ENCODE measurements around the gene SCYL2. TPM values are rescaled to one million over a fixed set of nuclear protein-coding genes. Genes with fewer than 3 reads are reported as not detected.
"Not testable (repeated sequence)": the region's sequence is repeated elsewhere in the genome, so short reads cannot be mapped to it uniquely, and the experiment has no call there.

Gene SCYL2
- total RNA-seq, 1 donor from 2014 or later: 38.7 TPM

DNA sequence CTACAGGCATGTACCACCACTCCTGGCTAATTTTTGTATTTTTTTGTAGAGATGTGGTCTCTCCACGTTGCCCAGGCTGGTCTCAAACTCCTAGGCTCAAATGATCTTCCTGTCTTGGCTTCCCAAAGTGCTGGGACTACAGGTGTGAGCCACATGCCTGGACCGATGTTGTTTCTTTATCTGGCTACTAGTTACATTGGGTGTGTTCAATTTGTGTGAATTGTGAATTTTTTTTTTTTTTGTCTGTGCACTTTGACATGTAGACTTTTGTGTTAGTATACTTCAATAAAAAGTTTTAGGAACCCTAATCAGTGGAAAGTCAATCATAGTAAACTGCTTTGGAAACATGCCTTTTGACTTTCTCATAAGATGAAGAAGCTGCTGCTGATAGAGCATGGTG, 65.9 kb downstream of the SCYL2 start:
- POLR2A ChIA-PET: no interaction called here
- H3K36me3 Mint-ChIP-seq (ENCODE audit: low read depth): peaks cover 92% of the 10 kb centered on the region
- intact Hi-C loops (cut with micrococcal nuclease): no loop called here

DNA sequence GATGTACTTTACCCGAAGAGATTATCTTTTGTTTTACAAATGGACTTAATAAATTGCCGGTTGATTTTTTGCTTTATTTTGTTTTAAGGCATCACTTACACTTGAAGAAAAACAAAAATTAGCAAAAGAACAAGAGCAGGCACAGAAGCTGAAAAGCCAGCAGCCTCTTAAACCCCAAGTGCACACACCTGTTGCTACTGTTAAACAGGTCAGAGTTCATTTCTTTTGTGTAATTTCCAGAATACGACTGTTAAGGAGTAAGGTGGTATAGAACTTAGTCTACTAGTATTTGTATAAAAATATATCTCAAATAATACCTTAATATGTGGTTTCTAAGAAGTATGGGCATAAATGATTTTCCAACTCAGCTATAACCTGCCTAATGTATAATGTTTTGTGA, 70.3 kb downstream of the SCYL2 start:
- H3K4me3 Mint-ChIP-seq: no peak overlapping the region
- H3K36me3 Mint-ChIP-seq (ENCODE audit: low read depth): peaks cover 67% of the 10 kb centered on the region
- no peaks in the 10 kb centered on the region for H3K4me1 Mint-ChIP-seq
- no peaks in the 10 kb centered on the region for H3K9me3 Mint-ChIP-seq
- no peaks in the 10 kb centered on the region for H3K27me3 Mint-ChIP-seq
- TF ChIP-seq, protein P1, sequence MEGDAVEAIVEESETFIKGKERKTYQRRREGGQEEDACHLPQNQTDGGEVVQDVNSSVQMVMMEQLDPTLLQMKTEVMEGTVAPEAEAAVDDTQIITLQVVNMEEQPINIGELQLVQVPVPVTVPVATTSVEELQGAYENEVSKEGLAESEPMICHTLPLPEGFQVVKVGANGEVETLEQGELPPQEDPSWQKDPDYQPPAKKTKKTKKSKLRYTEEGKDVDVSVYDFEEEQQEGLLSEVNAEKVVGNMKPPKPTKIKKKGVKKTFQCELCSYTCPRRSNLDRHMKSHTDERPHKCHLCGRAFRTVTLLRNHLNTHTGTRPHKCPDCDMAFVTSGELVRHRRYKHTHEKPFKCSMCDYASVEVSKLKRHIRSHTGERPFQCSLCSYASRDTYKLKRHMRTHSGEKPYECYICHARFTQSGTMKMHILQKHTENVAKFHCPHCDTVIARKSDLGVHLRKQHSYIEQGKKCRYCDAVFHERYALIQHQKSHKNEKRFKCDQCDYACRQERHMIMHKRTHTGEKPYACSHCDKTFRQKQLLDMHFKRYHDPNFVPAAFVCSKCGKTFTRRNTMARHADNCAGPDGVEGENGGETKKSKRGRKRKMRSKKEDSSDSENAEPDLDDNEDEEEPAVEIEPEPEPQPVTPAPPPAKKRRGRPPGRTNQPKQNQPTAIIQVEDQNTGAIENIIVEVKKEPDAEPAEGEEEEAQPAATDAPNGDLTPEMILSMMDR (IDR thresholded peaks at IDR 0.05): no peak
- no peak for DNase-seq
- CTCF ChIA-PET: no interaction called here
- intact Hi-C loops (cut with micrococcal nuclease): no loop called here
- no peak for ATAC-seq (ENCODE audit: low read depth)
- POLR2A ChIA-PET: no interaction called here
- no peak overlapping the region for H3K27ac Mint-ChIP-seq

More for the DNA sequence above, 65.9 kb downstream of the SCYL2 start:
- H3K9me3 Mint-ChIP-seq: no peaks in the 10 kb centered on the region
- TF ChIP-seq, protein P1 (IDR thresholded peaks at IDR 0.05): no peak
- no peak overlapping the region for H3K27ac Mint-ChIP-seq
- peaks cover 10% of the 10 kb centered on the region for H3K4me1 Mint-ChIP-seq
- CTCF ChIA-PET: no interaction called here
- ATAC-seq (ENCODE audit: low read depth) (no peak), DNase-seq (no peak)
- H3K27me3 Mint-ChIP-seq: no peaks in the 10 kb centered on the region
- no peak overlapping the region for H3K4me3 Mint-ChIP-seq

DNA sequence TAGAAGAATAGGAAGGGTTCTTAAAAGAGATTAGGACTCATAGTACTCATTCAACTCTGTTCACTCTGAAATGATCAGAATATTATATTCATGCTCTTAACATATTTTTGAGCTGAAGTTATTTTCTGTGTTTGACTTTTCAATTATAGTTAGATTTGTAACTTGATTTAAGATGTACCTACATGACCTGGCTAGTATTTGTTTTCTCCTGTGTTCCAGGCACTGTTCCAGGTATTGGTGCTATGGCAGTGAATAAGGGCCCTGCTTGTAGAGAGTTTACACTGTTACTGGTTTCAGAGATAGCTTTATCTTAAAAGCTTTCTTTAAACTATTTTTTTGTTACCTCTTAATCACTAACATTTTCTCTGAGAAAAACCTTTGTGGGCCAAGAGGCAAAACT, 70.8 kb downstream of the SCYL2 start:
- ChIA-PET POLR2A (no interaction called here), CTCF (no interaction called here)
- H3K4me1 Mint-ChIP-seq: no peaks in the 10 kb centered on the region
- intact Hi-C loops (cut with micrococcal nuclease): no loop called here
- no peak overlapping the region for H3K27ac Mint-ChIP-seq
- peaks cover 3% of the 10 kb centered on the region for H3K9me3 Mint-ChIP-seq
- no peaks in the 10 kb centered on the region for H3K27me3 Mint-ChIP-seq
- DNase-seq (no peak), ATAC-seq (ENCODE audit: low read depth) (no peak)
- TF ChIP-seq, protein P1 (IDR thresholded peaks at IDR 0.05): no peak
- H3K36me3 Mint-ChIP-seq (ENCODE audit: low read depth): peaks cover 68% of the 10 kb centered on the region
- H3K4me3 Mint-ChIP-seq: no peak overlapping the region

DNA sequence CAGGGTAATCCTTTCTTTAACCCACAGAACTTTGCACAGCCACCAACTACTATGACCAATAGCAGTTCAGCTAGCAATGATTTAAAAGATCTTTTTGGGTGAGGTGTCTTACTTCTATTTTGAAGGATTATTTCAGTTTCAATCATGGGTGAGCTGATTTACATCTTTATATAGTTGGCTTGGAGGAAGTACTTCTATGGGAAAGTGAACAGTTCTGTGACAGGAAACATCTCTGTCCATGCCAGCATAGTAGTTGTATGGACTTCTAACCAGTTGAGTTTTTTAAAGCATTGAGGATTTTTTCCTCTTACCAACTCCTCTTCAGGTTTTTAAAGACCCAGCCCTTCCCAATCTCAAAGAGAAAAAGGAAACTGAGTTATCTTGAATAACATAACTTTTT, 72.1 kb downstream of the SCYL2 start:
- Mint-ChIP-seq H3K27me3 (no peaks in the 10 kb centered on the region), H3K27ac (no peak overlapping the region), H3K4me1 (no peaks in the 10 kb centered on the region), H3K36me3 (ENCODE audit: low read depth) (peaks cover 55% of the 10 kb centered on the region), H3K4me3 (no peak overlapping the region), H3K9me3 (peaks cover 3% of the 10 kb centered on the region)
- DNase-seq (no peak), ATAC-seq (ENCODE audit: low read depth) (no peak)
- TF ChIP-seq, protein P1 (IDR thresholded peaks at IDR 0.05): no peak
- POLR2A ChIA-PET: no interaction called here
- intact Hi-C loops (cut with micrococcal nuclease): no loop called here
- CTCF ChIA-PET: no interaction called here

DNA sequence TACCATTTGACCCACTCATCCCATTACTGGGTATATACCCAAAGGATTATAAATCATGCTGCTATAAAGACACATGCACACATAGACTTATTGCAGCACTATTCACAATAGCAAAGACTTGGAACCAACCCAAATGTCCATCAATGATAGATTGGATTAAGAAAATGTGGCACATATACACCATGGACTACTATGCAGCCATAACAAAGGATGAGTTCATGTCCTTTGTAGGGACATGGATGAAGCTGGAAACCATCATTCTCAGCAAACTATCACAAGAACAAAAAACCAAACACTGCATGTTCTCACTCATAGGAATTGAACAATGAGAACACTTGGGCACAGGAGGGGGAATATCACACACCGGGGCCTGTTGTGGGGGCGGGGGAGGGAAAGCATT, 75.9 kb downstream of the SCYL2 start:
- CTCF ChIA-PET; intact Hi-C loops (cut with micrococcal nuclease); H3K27ac Mint-ChIP-seq; H3K9me3 Mint-ChIP-seq; ATAC-seq (ENCODE audit: low read depth); POLR2A ChIA-PET; H3K4me1 Mint-ChIP-seq; H3K4me3 Mint-ChIP-seq; DNase-seq; H3K27me3 Mint-ChIP-seq: not testable (repeated sequence)
- H3K36me3 Mint-ChIP-seq (ENCODE audit: low read depth): peaks cover 20% of the 10 kb centered on the region

DNA sequence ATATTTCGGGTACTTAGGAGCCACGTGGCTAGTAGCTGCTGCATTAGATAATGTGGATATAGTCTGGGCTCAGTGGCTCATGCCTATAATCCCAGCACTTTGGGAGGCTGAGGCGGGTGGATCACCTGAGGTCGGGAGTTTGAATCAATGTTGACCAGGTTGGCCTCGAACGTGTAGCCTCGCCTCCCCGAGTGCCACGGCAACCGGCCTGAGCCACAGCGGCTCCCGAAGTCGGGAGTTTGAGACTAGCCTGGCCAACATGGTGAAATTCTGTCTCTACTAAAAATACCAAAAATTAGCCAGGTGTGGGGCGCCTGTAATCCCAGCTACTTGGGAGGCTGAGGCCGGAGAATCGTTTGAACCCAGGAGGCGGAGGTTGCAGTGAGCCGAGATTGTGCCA, 77.4 kb downstream of the SCYL2 start:
- ATAC-seq (ENCODE audit: low read depth); H3K4me1 Mint-ChIP-seq; H3K36me3 Mint-ChIP-seq (ENCODE audit: low read depth); H3K9me3 Mint-ChIP-seq; H3K4me3 Mint-ChIP-seq; intact Hi-C loops (cut with micrococcal nuclease); DNase-seq; H3K27me3 Mint-ChIP-seq; CTCF ChIA-PET; H3K27ac Mint-ChIP-seq; POLR2A ChIA-PET: not testable (repeated sequence)

Measured in activated B cell treated with CpG ODN at 0.5 μM for 24 hours (primary cell).